Left ventricle myocardium inferior (tissue), 1 donor: ENCODE results near the gene TCFL5. TPM values are rescaled to one million over a fixed set of nuclear protein-coding genes. Genes with fewer than 3 reads are reported as not detected.

ENCODE experiments used
- DNase-seq: peaks from one replicate; pipeline ENCODE4 v3.0.0-alpha.2; 2020
- H3K27ac ChIP-seq: fragments of 200-600 bp; replicated peaks from 2 replicates; pipeline ENCODE4 v1.8.0; 2021
- H3K27me3 ChIP-seq: fragments of 200-600 bp; 2 replicates; pipeline ENCODE4 v1.8.0; 2021; ENCODE audit warnings: low read depth
- H3K36me3 ChIP-seq: fragments of 200-600 bp; 2 replicates; pipeline ENCODE4 v1.8.0; 2021
- H3K4me1 ChIP-seq: fragments of 200-600 bp; 2 replicates; pipeline ENCODE4 v1.8.0; 2021
- H3K4me3 ChIP-seq: fragments of 200-600 bp; 2 replicates; pipeline ENCODE4 v1.8.0; 2021; ENCODE audit warnings: mild to moderate bottlenecking, moderate library complexity
- H3K9me3 ChIP-seq: fragments of 200-600 bp; replicated peaks from 2 replicates; pipeline ENCODE4 v1.8.0; 2021
- CTCF ChIP-seq: fragments of 200-600 bp; IDR thresholded peaks from 2 replicates; pipeline ENCODE4 v1.8.0; 2021; ENCODE audit warnings: antibody characterized with exemption, mild to moderate bottlenecking, borderline replicate concordance
- intact Hi-C: fragments of 100-400 bp; cut with micrococcal nuclease; formaldehyde crosslinking; loops from one replicate; pipeline ENCODE4 v1.11.0; 2022
- total RNA-seq: library from RNA; stranded (reverse); fragmentation: NEBNext Ultra II Directional; extraction: Animal tissue kit (Norgen Biotek cat#: 25700); gene quantifications from one replicate; pipeline ENCODE4 v1.2.1, GENCODE V29; 2021
- donor health status: DM: no; HTN: yes; CAD: no; lungs with severe emphysema.

The TCFL5 gene
- total RNA-seq, 1 donor from 2014 or later = 6.6 TPM

- intact Hi-C loops = no loop called here
Measured at GRCh38 chr20:62901891-62902290, 40.3 kb upstream of the TCFL5 start.

DNA sequence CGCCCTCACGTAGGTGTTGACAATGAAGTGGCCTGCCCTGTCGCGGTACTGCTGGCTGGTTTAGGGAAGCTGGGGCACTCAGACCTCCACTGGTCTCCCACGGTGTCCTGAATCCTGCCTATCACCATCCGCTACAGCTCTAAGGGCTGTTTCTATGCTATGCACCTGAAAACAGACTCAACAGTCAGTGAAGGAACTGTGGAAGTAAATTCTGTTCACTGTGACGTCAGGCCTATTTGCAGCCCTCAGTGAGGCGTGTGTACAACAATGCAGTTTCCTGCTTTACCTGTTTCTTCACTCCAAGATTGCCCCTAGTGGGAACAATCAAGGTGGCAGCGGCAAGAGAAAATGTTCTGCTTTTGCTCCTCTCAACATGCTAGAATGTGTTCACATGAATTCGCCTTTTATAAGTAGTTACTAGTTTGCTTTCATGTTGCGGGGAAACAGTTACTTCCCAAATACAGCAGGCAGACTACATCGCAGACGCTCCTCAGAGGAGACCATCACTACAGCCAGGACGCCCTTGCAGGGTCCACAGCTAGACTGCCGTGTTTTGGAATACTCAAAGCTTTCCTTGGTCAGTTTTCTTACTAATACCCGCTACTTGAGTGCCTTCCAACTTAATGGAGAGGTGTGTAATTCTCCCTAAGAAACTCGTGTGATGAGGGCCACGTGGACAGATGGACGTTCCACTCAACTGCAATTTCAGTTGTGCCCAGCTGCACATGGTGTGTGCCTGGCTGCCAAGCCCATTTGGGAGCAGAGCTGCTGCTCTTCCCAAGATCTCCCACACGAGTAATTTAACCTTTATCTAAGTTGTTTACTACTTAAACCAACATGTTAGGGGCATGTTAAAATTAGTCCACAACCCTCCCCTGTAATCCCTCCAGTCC lies 39.3 kb upstream of the TCFL5 start:
- no peak overlapping the region for H3K27ac ChIP-seq
- H3K9me3 ChIP-seq = no peaks in the 10 kb centered on the region
- peaks cover 53% of the 10 kb centered on the region for H3K36me3 ChIP-seq
- no peak for TF ChIP-seq CTCF
- intact Hi-C loops = no loop called here
- DNase-seq = no peak
- peaks cover 43% of the 10 kb centered on the region for H3K4me1 ChIP-seq
- no peak overlapping the region for H3K4me3 ChIP-seq
- H3K27me3 ChIP-seq = no peaks in the 10 kb centered on the region

More at GRCh38 chr20:62901891-62902290, 40.3 kb upstream of the TCFL5 start:
- Histone ChIP-seq H3K4me3 (no peak overlapping the region), H3K4me1 (peaks cover 52% of the 10 kb centered on the region), H3K27ac (no peak overlapping the region), H3K27me3 (no peaks in the 10 kb centered on the region), H3K36me3 (peaks cover 56% of the 10 kb centered on the region), H3K9me3 (no peaks in the 10 kb centered on the region)
- no peak for DNase-seq
- TF ChIP-seq CTCF = no peak

GRCh38 chr20:62900052-62900691 lies 38.5 kb upstream of the TCFL5 start:
- Histone ChIP-seq H3K36me3 (peaks cover 53% of the 10 kb centered on the region), H3K4me3 (no peak overlapping the region), H3K9me3 (no peaks in the 10 kb centered on the region), H3K27me3 (no peaks in the 10 kb centered on the region), H3K4me1 (peaks cover 38% of the 10 kb centered on the region), H3K27ac (peak overlapping the region; percentile 31)
- peak; percentile 64 for DNase-seq
- TF ChIP-seq CTCF = peak; percentile 93
- intact Hi-C loops = no loop called here

DNA sequence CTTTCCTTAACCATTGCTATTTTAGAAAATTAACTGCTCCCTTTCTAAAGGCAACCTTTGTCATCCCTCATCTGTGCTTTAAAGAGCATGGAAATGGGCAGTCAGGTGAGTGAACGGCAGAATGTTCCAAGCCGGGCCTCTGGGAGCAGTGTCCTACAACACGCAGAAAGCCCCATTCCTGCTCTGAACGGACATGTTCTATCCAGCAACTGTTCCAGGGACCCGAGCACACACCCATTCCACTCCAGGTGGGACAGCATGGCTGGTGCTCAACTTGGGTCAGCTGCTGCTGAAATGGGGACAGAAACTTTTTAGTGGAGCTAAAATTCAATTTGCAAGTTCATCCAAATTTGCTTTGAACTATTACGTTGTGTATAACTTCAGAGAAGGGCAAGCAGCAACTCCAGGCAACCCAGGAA lies 38.0 kb upstream of the TCFL5 start:
- peak overlapping the region; percentile 31 for H3K27ac ChIP-seq
- H3K4me3 ChIP-seq = no peak overlapping the region
- no peak for TF ChIP-seq CTCF
- peaks cover 38% of the 10 kb centered on the region for H3K4me1 ChIP-seq
- no peak for DNase-seq
- peaks cover 53% of the 10 kb centered on the region for H3K36me3 ChIP-seq
- H3K9me3 ChIP-seq = no peaks in the 10 kb centered on the region
- intact Hi-C loops = no loop called here
- H3K27me3 ChIP-seq = no peaks in the 10 kb centered on the region

DNA sequence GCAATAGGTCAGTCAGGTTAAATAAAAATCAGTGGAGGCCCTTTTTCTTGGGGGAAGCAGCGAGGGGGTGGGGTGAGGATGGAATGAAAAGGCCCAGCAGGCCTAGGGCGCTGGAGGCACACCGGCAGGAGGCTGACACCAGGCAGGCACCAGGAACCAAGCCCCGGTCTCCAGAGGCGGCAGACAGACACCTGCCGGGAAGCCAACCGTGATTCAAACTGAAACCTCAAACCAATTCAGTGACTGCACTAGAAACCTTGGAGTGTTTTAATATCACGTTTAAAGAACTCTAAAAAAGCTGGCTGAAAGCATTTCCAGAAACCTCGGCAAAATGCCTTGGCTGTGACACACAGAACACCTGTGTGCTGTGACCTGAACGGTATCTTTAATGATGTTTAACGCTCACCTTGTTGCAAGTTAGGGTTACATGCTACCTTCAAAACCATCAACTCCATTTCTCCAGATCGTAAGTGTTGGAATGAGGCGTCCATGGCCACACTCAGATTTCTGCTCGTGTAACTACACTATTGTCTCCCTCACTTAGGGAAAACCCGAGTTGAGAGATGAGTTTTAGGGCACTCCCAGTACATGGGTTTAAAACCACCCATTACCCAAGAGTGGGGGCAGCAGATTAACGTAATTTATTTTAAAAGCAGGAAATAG lies 37.5 kb upstream of the TCFL5 start:
- intact Hi-C loops = no loop called here

More for the DNA sequence above, 37.5 kb upstream of the TCFL5 start:
- Histone ChIP-seq H3K4me1 (peaks cover 38% of the 10 kb centered on the region), H3K36me3 (peaks cover 53% of the 10 kb centered on the region), H3K4me3 (no peak overlapping the region), H3K9me3 (no peaks in the 10 kb centered on the region), H3K27ac (no peak overlapping the region), H3K27me3 (no peaks in the 10 kb centered on the region)
- no peak for DNase-seq
- no peak for TF ChIP-seq CTCF
